ENCODE measurements around the gene CEP70. TPM values are rescaled to one million over a fixed set of nuclear protein-coding genes. Genes with fewer than 3 reads are reported as not detected.

The CEP70 gene
- total RNA-seq, 1 experiment from 2014 or later: 32.6 TPM

- Histone ChIP-seq H3K4ac (ENCODE audit: low read depth, low read length) (no peak overlapping the region), H2AFZ (ENCODE audit: low read length) (no peak overlapping the region), H3K14ac (ENCODE audit: insufficient read depth, low read length) (no peak overlapping the region), H2BK120ac (ENCODE audit: low read depth, low read length, poor library complexity, severe bottlenecking) (no peak overlapping the region), H3K18ac (ENCODE audit: insufficient read length, low read depth, low read length) (no peak overlapping the region), H4K91ac (ENCODE audit: insufficient read length, low read depth, low read length) (no peak overlapping the region), H3T11ph (ENCODE audit: low read length) (no peak overlapping the region), H2AK5ac (ENCODE audit: insufficient read length, low read length) (no peak overlapping the region), H3K23me2 (ENCODE audit: insufficient read length, low read depth, low read length, poor library complexity, severe bottlenecking) (no peaks in the 10 kb centered on the region), H3K23ac (ENCODE audit: insufficient read length, low read depth, low read length) (no peak overlapping the region), H2BK12ac (ENCODE audit: insufficient read length, low read depth, low read length) (no peak overlapping the region), H3K27ac (ENCODE audit: insufficient read length, low read depth, low read length) (no peak overlapping the region), H3K9ac (ENCODE audit: extremely low read depth, insufficient read length, low read length) (no peak overlapping the region), H3K4me2 (ENCODE audit: insufficient read depth, insufficient read length, low read length) (no peak overlapping the region), H3K4me1 (ENCODE audit: insufficient read depth, low read length) (no peaks in the 10 kb centered on the region), H4K5ac (ENCODE audit: insufficient read length, low read depth, low read length) (no peak overlapping the region), H3K56ac (ENCODE audit: insufficient read length, low read depth, low read length) (no peak overlapping the region), H3K27me3 (ENCODE audit: insufficient read depth, low read length) (no peaks in the 10 kb centered on the region), H4K8ac (replicated peaks; ENCODE audit: insufficient read length, low read depth, low read length) (no peak overlapping the region), H3K79me2 (ENCODE audit: insufficient read depth, low read length) (no peaks in the 10 kb centered on the region), H4K20me1 (ENCODE audit: control insufficient read depth, insufficient read depth, insufficient read length) (no peaks in the 10 kb centered on the region), H2BK5ac (ENCODE audit: insufficient read length, low read length) (no peak overlapping the region), H3K9me3 (ENCODE audit: control insufficient read depth, low read depth, low read length) (no peaks in the 10 kb centered on the region), H3K79me1 (ENCODE audit: insufficient read depth, low read depth, low read length, poor library complexity, severe bottlenecking) (no peaks in the 10 kb centered on the region), H2BK15ac (ENCODE audit: low read depth, low read length) (no peak overlapping the region), H2BK20ac (ENCODE audit: low read depth, low read length, poor library complexity, severe bottlenecking) (no peak overlapping the region)
- Mint-ChIP-seq H3K36me3 (ENCODE audit: insufficient read depth in 1 of 3, low read depth in 3 of 3) (peaks cover 13 to 21% (median 18%) of the 10 kb centered on the region in 3 experiments; a peak in 5 of 7 replicates), H3K9me3 (peaks cover 0 to 8% of the 10 kb centered on the region in 2 experiments; a peak in 2 of 5 replicates), H3K4me1 (peaks cover 3 to 5% of the 10 kb centered on the region in 2 experiments; a peak in 2 of 4 replicates), H3K27ac (peak overlapping the region in 1 of 3 experiments; percentile 9; a peak in 1 of 7 replicates), H3K27me3 (ENCODE audit: low read depth) (no peaks in the 10 kb centered on the region), H3K4me3 (no peak overlapping the region)
- WGBS (ENCODE audit: extremely low coverage, insufficient read length, low lambda C conversion rate): no CpG with 5 or more reads among the region's 15 CpGs
- peak; percentile 24; the same call in 2 of the 3 replicates for TF ChIP-seq CTCF (conservative IDR thresholded peaks at IDR 0.05)
- peak; percentile 41 for DNase-seq
Observed at GRCh38 chr3:138459619-138460535, 134.2 kb downstream of the CEP70 start.

All from H9 (cell line).